Stimulated activated naive CD4-positive, alpha-beta T cell (primary cell): ENCODE measurements around the gene IKBKE.

ENCODE experiments used
- DNase-seq, 6 experiments: peaks; one replicate each; lab custom pipeline; 2025; lab: John Stamatoyannopoulos, UW

The IKBKE gene

DNA sequence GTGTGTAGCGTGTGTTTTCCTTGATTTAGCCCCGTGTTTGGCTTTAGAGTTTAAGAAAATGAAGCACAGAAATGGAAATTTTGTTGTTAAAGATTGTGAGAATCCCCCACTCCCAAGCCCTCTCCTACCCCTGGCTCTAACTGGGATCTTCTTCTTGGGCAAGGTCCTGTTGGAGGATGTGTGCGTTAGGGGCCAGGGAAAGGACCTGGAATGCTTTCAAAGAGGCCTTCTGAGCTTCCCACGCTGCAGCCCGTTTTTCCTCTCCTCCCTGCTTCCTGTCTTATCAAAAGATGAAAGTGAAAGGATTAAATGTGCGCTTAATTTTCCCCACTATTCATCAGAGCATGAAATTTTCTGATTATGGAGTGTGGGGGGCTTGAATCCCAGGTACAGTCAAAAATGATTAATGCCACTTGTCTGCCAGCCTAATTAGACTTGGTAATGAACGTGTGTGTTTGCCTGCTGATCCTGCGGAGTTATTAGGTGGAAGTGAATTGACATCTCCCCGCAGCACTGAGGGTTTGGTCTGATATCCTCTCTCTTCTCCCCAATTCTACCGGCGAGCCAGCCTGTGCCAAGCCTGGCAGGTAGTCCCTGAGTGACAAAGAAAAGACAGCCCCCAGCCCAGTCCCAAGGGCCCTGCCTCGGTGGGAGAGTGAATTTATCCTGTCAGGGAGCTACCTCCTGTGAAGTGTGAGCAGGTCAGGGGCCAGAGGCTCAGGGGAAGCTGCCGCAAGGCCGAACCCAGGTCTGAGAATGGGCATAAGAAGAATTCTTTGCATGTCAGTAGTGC lies 42.0 kb downstream of the IKBKE start:
- no peak for DNase-seq

DNA sequence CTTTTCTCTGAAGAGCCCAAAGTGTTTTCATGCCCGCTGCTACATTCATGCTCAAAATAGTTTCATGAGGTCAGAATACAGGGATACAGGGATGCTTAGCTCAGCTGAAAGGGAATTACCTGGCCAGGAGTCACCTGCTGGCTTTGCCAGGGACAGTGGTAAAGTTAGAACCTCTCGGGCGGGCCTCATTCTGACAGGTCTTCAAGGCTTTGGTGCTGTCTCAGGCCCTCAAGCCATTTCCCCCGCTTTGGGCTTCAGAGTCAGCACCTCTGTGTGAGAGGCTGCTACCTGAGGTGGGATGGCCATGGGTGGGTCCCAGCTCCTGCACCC lies 42.5 kb downstream of the IKBKE start:
- no peak for DNase-seq

GRCh38 chr1:206513312-206514111 lies 43.2 kb downstream of the IKBKE start:
- no peak for DNase-seq

DNA sequence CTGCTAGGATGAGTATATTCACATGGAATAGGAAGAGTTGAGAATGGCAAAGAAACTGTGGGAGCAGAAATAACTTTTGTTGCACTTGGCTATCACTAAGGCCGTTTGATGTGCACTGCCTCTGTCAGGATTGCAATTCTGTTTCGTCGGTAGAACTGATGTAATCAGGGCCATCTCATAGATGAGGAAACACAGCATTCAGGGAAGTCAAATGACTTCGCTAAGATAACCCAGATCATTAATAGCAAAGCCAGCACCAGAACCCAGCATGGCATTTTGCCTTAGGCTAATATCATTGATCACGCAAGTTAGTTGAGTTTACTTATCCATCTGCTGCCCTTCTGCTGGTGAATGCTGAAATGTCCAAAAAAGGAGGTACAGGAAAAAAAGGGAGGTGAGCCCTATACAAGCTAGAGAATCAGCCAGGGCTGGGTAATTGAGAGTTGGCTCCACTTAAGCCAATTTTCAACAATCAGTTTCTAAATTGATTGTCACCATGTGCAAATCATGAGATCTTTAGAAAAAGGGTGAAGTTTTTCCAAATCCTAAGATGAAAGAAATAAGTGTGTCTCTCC lies 44.6 kb downstream of the IKBKE start:
- DNase-seq = no peak

GRCh38 chr1:206516728-206516990 lies 46.4 kb downstream of the IKBKE start:
- DNase-seq = no peak

DNA sequence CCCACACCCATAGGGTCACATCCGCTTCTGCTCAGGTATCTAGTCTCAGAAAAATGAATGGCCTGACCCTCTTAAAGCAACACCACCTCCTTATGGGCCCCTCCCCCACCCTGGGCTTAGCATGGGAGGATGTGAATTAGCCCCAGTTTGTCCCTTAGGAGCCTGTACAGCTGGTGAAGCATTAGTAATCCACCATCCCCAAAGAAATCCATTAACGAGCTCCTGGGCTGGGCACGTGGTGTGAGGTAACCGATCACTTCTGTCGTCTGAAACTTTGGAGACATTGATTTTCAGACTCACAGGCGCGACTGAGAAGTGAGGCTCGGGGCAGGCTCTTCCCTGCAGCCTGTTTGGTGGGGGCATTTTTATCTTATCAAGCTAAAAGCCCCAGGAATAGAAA lies 47.5 kb downstream of the IKBKE start:
- DNase-seq = no peak

- DNase-seq = no peak
These were observed 47.9 kb downstream of the IKBKE start for GRCh38 chr1:206518206-206518605.

- DNase-seq = no peak
These were observed 48.5 kb downstream of the IKBKE start for GRCh38 chr1:206518743-206519142.

- DNase-seq = no peak
These were observed 50.9 kb downstream of the IKBKE start for GRCh38 chr1:206521127-206521526.

GRCh38 chr1:206521694-206522402 lies 51.6 kb downstream of the IKBKE start:
- DNase-seq = no peak

DNA sequence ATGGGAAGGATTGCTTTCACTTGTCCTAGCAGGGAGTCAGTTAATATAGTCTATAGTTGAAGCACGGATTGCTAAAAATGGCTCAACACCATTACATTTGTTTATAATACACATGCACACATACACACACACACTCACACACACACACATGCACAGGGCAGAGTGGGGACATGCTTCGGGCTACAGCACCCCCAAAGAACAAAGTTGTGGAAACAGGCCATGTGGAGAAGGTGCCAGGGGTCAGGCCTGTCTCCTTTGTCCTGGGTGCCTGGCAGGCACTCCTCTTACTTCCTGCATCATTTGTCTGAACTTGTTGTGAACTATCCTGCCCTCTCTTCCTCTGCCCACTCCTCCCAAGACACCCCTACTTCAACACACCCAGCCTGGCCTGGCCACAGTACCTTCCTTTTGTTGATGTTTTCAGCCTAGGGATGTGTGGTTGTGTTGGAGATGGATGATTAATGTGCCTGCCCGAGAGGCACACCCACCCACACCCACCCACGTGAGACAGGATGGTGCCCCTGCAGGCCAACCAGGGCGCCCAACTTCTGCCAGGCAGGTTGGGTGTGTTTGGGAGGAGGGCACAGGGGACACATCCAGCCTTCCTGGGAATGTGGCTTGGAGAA lies 54.6 kb downstream of the IKBKE start:
- DNase-seq = no peak

GRCh38 chr1:206526064-206526911 lies 56.0 kb downstream of the IKBKE start:
- DNase-seq = no peak

- no peak for DNase-seq
These were observed 59.1 kb downstream of the IKBKE start for GRCh38 chr1:206529425-206529824.

- DNase-seq = no peak
These were observed 62.1 kb downstream of the IKBKE start for GRCh38 chr1:206532368-206532767.

DNA sequence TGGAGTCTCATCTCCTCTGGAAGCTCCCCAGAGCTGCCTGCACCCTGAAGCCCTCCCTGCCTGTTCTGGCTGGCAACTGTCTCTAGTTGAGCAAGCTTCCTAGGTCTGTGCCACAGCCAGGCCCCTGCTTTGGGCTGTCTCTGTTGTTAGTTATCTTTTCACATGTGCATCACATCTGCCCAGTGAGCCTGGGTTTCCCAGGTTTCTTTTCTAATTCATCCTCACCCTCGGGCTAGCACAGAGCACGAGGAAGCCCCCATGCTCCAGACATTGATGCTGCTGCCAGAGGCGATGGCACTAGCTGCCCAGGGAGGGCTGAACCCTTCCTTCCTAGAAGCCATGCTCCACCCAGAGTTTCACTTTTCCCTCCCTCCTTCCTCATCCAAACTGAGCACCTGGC lies 64.3 kb downstream of the IKBKE start:
- no peak for DNase-seq

- DNase-seq = no peak
These were observed 65.5 kb downstream of the IKBKE start for GRCh38 chr1:206535853-206536188.

GRCh38 chr1:206537141-206537540 lies 66.9 kb downstream of the IKBKE start:
- no peak for DNase-seq

DNA sequence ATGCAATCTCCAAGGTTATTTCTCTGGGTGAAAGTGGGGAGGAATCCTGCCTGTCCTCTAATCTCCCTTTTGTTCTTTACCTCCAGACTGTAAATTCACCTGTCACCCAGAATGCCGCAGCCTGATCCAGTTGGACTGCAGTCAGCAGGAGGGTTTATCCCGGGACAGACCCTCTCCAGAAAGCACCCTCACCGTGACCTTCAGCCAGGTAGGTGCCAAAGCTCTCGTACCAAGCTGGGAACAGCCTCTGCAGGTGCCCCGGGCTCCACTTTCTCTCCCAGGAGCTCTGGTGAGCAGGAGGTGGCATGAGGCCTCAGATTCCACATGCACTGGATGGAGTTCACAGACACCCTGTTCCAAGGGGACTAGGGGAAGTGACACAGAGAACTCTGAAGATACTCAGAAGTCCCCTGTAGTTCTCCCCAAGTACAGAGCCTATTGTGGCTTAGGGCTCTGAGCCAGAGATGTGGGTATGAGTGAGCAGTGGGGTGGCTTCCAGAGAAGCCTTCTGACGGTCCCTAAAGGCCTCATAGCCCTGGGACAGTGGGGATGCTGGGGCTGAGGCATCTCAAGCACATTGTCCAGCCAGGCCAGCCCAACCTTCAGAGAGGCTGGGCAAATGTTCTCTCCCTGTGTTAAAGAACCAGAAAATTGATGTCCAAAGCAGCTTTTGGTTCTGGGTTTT lies 68.0 kb downstream of the IKBKE start:
- no peak for DNase-seq

GRCh38 chr1:206538901-206539640 lies 68.8 kb downstream of the IKBKE start:
- DNase-seq = no peak
